Left lung (tissue), 10 donors: Measurements from ENCODE around the gene CRTC1. TPM values are rescaled to one million over a fixed set of nuclear protein-coding genes. Genes with fewer than 3 reads are reported as not detected.

Experiments
- ATAC-seq: fragments of 200-7000 bp; cut with Tn5 transposase; one replicate; pipeline ENCODE4 v1.9.1; 2020; ENCODE audit warnings: moderate library complexity
- DNase-seq, 4 donors: peaks; one replicate each; pipeline ENCODE4 v3.0.0-alpha.2; 2013 to 2020
- H3K27ac ChIP-seq, 2 donors: fragments of 200-600 bp; sonication (generic) in 1 of 2; one replicate each; pipeline versions ENCODE4 v1.5.0 to v1.8.0; 2020 to 2021
- H3K27me3 ChIP-seq, 2 donors: fragments of 200-600 bp; sonication (generic) in 1 of 2; one replicate each; pipeline versions ENCODE4 v1.5.0 to v1.8.0; 2020 to 2021
- H3K36me3 ChIP-seq, 2 donors: fragments of 200-600 bp; sonication (generic) in 1 of 2; one replicate each; pipeline versions ENCODE4 v1.5.0 to v1.8.0; 2020 to 2021
- H3K4me1 ChIP-seq, 2 donors: fragments of 200-600 bp; one replicate each; pipeline ENCODE4 v1.8.0; 2021
- H3K4me3 ChIP-seq, 2 donors: fragments of 200-600 bp; sonication (generic) in 1 of 2; one replicate each; pipeline versions ENCODE4 v1.5.0 to v1.8.0; 2020 to 2021; ENCODE audit warnings: mild to moderate bottlenecking in 1 of 2
- H3K9me3 ChIP-seq, 2 donors: fragments of 200-600 bp; sonication (generic) in 1 of 2; one replicate each; pipeline versions ENCODE4 v1.5.0 to v1.8.0; 2020 to 2021
- CTCF ChIP-seq, 2 donors: fragments of 200-600 bp; sonication (generic) in 1 of 2; IDR thresholded peaks; one replicate each; pipeline versions ENCODE4 v1.5.0 to v1.8.0; 2021; ENCODE audit warnings: antibody characterized with exemption in 2 of 2
- intact Hi-C, 2 donors: fragments of 100-400 bp; cut with DNase I; formaldehyde crosslinking; loops; one replicate each; pipeline versions ENCODE4 v1.11.2 to v1.14.2; 2022
- polyA plus RNA-seq, 6 donors: library from polyadenylated mRNA; unstranded; fragments of 120-200 nt; gene quantifications; one replicate each; pipeline ENCODE4 v1.2.1, GENCODE V29; 2013; ENCODE audit not compliant: insufficient read length in 6 of 6
- total RNA-seq, 2 donors: library from RNA; stranded (reverse); fragmentation: NEBNext Ultra II Directional; extraction: Animal tissue kit (Norgen Biotek cat#: 25700); gene quantifications; one replicate each; pipeline ENCODE4 v1.2.1, GENCODE V29; 2021
- donor health status: DM: no; HTN: yes; CAD: no.
- donor health status: DM: no; HTN: no; CAD: no.

Gene CRTC1
- total and polyA plus RNA-seq, 8 donors, result 11.3 to 23.9 (median 14.6) TPM

DNA sequence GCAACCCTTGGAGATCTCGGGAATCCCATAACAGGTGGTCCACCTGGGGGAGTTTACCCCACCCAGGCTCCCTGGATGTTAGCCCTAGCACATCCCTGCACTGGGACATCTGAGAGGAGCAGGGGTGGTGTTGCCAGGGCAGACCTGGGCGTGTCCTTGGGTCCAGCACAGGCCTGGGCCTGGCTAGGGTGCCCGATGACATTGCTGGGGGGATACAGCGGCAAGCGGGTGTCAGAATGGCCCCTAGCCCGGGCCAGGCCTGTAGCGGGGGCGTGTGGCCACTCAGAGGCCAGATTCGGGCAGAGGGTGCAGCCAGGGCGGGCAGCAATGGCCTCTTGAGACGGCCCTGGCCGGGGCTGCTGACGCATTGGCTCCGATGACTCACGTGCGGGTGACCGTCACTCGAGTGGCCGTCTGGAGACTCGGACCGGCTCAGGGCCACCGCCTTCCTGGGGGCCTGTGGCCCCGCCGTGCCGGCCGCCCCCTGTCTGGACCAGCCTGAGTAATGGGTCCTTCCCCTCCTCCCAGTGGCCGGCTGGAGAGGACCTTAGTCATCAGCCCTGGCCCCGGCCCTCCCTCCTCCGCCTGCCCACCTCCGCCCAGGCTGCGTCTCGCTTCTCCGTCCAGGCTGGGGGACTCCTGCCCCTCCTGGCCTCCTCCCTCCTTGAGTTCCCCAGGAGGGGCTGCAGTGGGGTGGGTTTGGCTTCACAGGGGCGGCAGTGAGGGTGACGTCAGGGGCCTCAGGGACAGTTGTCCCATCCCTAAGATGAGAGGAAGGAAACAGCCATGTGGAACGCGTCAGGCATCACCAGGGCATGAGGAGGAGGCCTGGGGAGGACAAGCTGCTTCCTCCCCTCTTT, 23.2 kb upstream of the CRTC1 start:
- Histone ChIP-seq H3K27ac (peak overlapping the region; percentile 30 to 53), H3K4me3 (no peak overlapping the region), H3K27me3 (no peaks in the 10 kb centered on the region), H3K4me1 (peaks cover 10 to 22% of the 10 kb centered on the region in 2 donors), H3K9me3 (no peaks in the 10 kb centered on the region), H3K36me3 (peaks cover 0 to 11% of the 10 kb centered on the region in 2 donors)
- TF ChIP-seq CTCF (IDR thresholded peaks at IDR 0.05), result no peak
- ATAC-seq (peak; percentile 72), DNase-seq (peak in 2 of 4 donors; percentile 77 to 86)
- intact Hi-C loops, result no loop called here

GRCh38 chr19:18660939-18661670, 22.4 kb upstream of the CRTC1 start:
- DNase-seq (no peak), ATAC-seq (no peak)
- H3K27ac ChIP-seq, result peak overlapping the region; percentile 30 to 53
- H3K4me1 ChIP-seq, result peaks cover 10 to 22% of the 10 kb centered on the region in 2 donors
- no peaks in the 10 kb centered on the region for H3K9me3 ChIP-seq
- H3K36me3 ChIP-seq, result peaks cover 0 to 20% of the 10 kb centered on the region in 2 donors
- no peak overlapping the region for H3K4me3 ChIP-seq
- intact Hi-C loops, result no loop called here
- TF ChIP-seq CTCF (IDR thresholded peaks at IDR 0.05), result no peak
- H3K27me3 ChIP-seq, result no peaks in the 10 kb centered on the region

- no peak for DNase-seq
- Histone ChIP-seq H3K27ac (no peak overlapping the region), H3K9me3 (no peaks in the 10 kb centered on the region), H3K36me3 (peaks cover 0 to 40% of the 10 kb centered on the region in 2 donors), H3K27me3 (no peaks in the 10 kb centered on the region), H3K4me1 (peaks cover 10 to 19% of the 10 kb centered on the region in 2 donors), H3K4me3 (no peak overlapping the region)
- intact Hi-C loops, result no loop called here
- ATAC-seq, result no peak
- no peak for TF ChIP-seq CTCF (IDR thresholded peaks at IDR 0.05)
These were observed 20.3 kb upstream of the CRTC1 start for GRCh38 chr19:18662972-18663732.

GRCh38 chr19:18663940-18664530, 19.4 kb upstream of the CRTC1 start:
- H3K4me3 ChIP-seq, result no peak overlapping the region
- peaks cover 8 to 16% of the 10 kb centered on the region in 2 donors for H3K4me1 ChIP-seq
- H3K9me3 ChIP-seq, result no peaks in the 10 kb centered on the region
- ATAC-seq (no peak), DNase-seq (no peak)
- no peak for TF ChIP-seq CTCF (IDR thresholded peaks at IDR 0.05)
- peaks cover 0 to 49% of the 10 kb centered on the region in 2 donors for H3K36me3 ChIP-seq
- no peak overlapping the region for H3K27ac ChIP-seq
- intact Hi-C loops, result no loop called here
- no peaks in the 10 kb centered on the region for H3K27me3 ChIP-seq
